GM12865 (cell line): ENCODE measurements around the gene POLR3B.
"Not testable (repeated sequence)": the region's sequence is repeated elsewhere in the genome, so short reads cannot be mapped to it uniquely, and the experiment has no call there.

ENCODE experiments used
- DNase-seq: peaks from one replicate; pipeline ENCODE4 v3.0.0; 2010; ENCODE audit warnings: low read depth
- H3K4me3 ChIP-seq: 2 replicates; pipeline ENCODE4 v1.5.1; 2011; ENCODE audit warnings: mild to moderate bottlenecking, low read depth, low read length, control low read depth
- CTCF ChIP-seq: IDR thresholded peaks from 2 replicates; pipeline ENCODE4 v1.5.1; 2011; ENCODE audit warnings: low read length, control low read depth, low read depth, inconsistent platforms; ENCODE audit not compliant: insufficient read depth; ENCODE audit errors: missing control alignments

POLR3B gene

GRCh38 chr12:106378788-106379187 lies 21.2 kb downstream of the POLR3B start:
- H3K4me3 ChIP-seq, result no peak overlapping the region
- DNase-seq, result no peak
- no peak for TF ChIP-seq CTCF

GRCh38 chr12:106380954-106381353 lies 23.4 kb downstream of the POLR3B start:
- no peak for DNase-seq
- no peak for TF ChIP-seq CTCF
- no peak overlapping the region for H3K4me3 ChIP-seq

GRCh38 chr12:106381866-106382265 lies 24.3 kb downstream of the POLR3B start:
- not testable (repeated sequence) for H3K4me3 ChIP-seq, DNase-seq

- H3K4me3 ChIP-seq, result no peak overlapping the region
- DNase-seq, result no peak
- no peak for TF ChIP-seq CTCF
These were observed 29.4 kb downstream of the POLR3B start for GRCh38 chr12:106386813-106387535.

- DNase-seq, result no peak
- no peak for TF ChIP-seq CTCF
- no peak overlapping the region for H3K4me3 ChIP-seq
These were observed 30.4 kb downstream of the POLR3B start for GRCh38 chr12:106387848-106388377.

- no peak for DNase-seq
- no peak overlapping the region for H3K4me3 ChIP-seq
- no peak for TF ChIP-seq CTCF
These were observed 31.6 kb downstream of the POLR3B start for GRCh38 chr12:106389151-106389550.

GRCh38 chr12:106392759-106393158 lies 35.2 kb downstream of the POLR3B start:
- TF ChIP-seq CTCF, result no peak
- no peak overlapping the region for H3K4me3 ChIP-seq
- DNase-seq, result no peak
